HG02610 (cell line): ENCODE data around the gene TSPAN2.
A peak's percentile ranks its signal among the peaks of the same experiment; 100 is the strongest.

ENCODE experiments used
- ATAC-seq: cut with Tn5 transposase; IDR thresholded peaks from one replicate; pipeline ENCODE4 v1.9.1; 2021; ENCODE audit warnings: mild to moderate bottlenecking, moderate library complexity; ENCODE audit not compliant: unreplicated experiment

The TSPAN2 gene

DNA sequence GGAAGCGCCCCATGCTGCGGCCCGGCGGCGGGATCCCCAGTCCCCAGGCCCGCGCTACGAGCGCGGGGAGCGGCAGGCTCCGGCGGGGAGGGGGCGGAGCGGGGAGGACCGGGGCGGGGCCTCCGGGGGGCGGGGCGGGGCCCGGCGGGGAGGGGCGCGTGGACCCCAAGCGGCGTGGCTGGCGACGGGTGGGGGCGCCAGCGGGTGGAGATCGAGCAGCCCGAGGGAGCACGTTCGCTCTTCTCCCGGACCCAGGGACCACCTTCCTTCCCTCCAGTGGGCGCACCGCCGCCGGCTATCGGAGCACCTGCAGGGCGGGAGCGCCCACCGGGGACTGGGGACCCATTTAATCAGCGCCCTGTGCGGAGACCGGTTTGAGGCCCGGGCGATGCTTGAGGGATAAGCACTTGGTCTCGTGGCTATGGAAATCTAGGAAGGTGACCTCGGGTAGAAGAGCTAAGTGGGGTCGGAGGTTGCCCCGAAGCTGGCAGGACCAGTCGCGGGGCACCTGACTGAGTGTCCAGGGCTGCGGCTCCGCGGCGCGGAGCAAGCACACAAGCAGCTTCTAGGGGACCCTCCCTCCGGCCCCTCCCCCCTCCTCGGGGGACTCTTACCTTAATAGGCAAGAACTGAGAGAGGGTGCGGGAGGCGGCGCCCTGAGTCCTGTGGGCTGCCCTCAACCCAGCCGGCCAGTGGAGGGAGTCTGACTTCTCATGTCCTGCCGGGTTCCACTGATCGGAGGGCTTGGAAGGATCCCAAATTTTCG lies at the start of gene TSPAN2:
Gene TSPAN2 (minus strand): TSS at position 84 of the 766 bp plus-strand sequence. CDS start 71 bp downstream, at position 13.
- no peak for ATAC-seq

DNA sequence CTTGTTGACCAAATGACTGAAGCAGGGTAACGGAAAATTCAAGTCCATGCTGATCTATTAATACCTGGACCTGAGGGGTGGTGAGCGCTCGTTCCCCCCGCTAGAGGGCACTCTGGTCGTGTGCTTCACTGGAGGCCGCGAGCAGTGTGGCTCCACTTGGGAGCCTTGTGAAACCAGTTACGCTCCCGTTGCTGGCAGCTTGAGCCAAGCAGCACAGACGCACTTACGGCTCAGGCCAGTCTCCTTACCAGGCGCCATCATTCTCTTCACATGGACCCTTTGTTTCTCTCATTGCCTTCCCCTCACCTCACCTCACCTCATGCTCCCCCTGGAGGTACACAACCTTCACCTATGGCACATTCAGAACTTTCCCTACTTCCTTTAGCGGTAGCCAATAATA lies 49.7 kb upstream of the TSPAN2 start:
- ATAC-seq = peak; percentile 88

DNA sequence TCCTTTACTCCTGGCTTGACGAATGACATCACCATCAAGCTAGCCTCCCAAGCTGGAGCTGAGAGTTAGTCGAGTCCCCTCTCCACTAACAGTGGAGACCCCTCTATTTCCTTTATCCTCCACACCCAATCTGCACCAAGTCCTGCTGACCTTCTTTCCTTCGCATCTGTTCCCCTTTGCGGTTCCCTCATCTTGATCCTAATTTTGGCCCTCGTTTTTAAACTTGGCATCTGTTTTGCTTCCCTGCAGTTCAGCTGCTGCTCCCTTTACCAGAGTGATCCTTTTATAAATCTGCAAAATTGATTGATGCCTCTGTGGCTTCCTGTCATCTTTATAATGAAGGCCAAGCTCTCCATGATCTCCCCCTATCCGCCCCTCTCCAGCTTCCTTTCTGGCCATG lies 49.0 kb upstream of the TSPAN2 start:
- ATAC-seq = no peak

DNA sequence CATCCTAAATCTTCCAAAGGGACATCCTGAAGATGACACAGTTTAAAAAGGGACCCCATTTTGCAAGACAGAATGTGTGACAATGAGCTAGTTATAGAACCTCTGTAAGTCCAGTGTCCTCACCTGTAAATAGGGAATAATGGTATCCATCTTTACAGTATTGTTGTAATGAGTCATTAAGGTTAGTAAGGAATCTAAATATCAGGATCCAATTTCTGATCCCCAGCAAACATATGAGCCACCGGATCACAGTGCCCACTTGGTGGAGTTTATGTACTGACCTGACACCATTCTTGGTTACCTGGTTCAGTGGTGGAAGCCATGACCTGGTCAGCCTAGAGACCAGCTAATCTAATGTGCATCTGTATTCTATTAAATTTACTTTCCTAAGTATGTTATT lies 47.9 kb upstream of the TSPAN2 start:
- no peak for ATAC-seq

DNA sequence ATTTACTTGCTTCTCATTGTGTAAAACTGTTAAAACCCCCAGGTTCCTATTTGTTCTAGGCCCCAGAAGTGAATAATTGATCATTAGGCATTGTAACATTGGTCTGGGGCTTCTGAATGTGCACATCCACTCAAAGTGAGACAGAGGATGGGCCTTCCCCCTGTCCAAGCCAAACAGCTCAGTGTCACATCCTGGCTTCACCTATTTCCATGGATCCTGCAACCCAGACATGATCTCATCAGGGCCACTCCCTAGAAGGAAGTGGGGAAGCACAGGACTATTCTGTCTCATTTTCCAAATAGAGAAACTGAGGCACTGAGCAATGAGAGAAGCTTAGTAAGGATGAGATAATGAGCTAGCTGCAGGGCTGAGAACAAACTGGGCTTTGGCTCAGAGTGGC lies 47.4 kb upstream of the TSPAN2 start:
- ATAC-seq = no peak

DNA sequence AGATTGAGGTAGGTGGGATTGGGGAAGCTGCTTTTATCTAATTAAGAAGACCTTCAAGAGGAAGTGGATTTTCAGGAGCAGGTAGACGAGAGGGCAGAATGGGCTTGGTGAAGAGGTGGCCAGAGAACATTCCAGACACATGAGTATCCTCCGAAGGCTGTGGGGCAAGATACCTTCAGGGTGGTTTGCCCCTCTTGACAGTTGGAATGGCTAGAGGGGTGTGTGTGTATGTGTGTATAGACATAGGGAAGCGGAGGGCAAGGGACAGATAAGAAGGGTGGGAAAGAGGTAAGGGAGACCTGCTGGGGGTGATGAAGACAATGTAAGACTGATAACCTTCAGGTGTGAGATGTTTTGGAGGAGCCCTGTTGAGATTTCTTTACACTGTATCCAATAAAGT lies 46.8 kb upstream of the TSPAN2 start:
- ATAC-seq = no peak

DNA sequence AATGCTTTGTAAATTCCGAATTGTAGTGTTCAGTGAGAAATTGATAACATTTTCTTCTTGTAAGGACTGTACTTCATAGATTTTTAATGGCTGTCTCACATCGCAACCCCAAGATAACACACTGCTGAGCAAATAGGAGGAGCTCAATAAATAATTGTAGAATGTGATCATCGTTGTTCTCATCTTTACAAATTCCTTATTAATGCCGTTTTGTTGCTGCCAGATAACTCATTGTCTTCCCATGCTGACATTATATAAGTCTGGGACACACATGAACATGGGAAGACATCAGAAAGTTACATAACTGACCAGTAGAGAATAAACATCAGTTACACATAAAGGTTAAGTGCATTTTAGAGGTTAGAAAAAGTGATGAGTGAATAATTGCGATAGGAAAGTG lies 46.4 kb upstream of the TSPAN2 start:
- no peak for ATAC-seq

DNA sequence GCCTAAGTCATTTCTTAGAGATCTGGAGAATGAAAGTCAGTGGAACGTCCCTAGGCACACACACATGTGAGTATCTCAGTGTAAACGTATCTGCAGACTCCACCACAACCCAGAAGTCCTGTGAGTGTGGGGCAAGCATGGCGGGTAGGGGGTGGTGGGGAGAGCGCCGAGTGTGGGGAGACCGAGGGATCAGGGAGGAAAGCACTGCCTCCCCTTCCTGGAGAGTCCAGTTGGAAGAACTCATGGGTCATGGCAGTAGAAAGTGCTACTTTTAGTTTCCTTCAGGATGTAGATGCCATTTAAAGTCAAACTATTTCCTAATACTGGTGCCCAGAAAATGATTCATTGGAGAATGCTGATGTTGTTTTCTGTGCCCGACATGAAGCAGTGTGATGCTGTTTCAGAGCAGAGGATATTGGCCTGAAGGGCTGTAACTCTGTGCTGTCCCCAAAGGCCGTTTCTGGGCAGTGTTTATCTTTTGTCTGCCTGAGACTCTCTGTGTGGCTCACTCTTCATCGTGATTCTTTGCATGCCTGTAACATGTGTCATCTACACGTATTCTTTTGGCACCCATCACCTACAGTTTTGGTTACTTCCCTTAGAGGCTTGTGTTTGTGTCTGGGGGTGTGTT lies 45.7 kb upstream of the TSPAN2 start:
- no peak for ATAC-seq

DNA sequence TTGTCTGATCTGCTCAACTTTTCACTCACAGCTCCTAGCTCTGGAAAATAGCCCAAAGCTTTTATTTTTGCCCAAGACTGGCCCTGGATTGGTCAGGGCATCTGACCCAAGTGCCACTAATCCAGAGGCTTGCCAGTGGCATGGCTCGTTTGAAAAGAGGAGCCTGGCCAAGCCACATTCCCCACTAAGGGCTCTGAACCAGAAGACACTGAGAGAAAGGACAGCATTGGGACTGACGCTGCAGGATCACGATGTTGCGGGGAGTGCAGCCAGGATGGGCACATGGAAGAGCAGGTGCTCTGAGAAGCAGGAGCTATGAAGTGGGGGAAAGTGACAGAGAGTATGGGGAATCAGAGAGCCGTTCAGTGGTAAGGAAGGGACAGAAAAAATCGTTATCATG lies 44.9 kb upstream of the TSPAN2 start:
- ATAC-seq = no peak

DNA sequence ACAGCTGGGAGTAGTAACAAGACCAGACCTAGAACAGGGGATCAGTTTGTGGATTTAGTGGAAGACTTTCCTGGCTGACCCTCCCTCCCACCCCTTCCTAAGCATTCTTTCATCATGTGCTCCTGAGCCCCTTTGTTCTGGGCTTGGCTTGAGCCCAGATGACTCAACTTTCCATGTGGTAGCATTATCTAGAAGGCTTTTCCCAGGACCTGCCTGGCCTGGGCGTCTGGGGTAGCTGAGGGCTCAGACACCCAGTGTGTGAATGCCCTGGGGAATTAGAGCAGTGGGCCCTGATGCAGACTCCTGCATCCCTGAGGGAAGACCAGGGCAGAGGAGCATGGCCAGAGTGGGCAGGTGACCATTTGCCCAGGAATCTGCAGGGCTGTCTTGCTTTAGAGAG lies 44.1 kb upstream of the TSPAN2 start:
- ATAC-seq = no peak

DNA sequence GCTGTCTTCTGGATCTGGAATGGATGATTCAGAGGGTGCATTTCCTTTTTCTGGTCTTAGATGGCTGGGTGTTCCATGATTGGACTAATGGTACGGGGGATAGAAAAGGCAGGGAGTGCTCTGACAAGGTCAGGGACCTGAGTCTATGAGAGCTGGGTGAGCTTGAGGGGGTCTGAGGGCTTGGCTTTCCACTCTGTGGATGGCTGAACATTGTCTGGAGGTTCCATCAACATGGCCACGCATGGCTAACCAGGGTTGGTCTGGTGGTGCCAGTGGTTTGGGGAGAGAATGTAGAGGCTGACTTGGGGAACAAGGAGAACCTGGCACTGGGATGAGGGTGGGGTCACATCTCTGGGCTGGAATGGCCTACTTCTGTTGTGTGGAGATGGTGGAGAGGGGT lies 41.5 kb upstream of the TSPAN2 start:
- no peak for ATAC-seq

DNA sequence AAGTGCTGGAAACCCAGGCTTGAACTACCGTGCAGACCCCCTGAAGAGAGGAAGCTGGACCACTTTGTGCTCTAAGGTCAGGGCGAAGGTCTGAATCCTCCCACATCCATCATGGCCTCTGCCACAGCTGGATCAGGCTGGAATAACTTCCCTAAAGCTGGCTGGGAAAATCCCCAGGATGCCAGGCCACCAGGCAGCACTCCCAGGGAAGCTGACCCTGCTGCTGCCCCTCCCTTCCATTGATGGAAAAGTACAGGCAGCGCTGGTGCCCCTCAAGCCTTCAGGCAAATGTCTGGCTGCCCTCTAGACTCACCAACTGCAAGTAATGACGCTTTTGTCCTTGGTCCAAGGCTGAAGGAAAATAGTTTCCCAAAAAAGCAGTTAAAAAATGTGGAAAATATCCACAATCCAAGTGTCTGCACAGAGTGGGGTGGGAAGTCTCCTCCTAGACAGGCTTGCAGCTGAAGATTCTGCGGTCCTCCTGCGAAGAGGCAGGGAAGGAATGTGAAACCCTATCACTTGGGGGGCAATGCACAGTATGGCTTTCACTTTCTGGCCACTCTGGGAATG lies 39.9 kb upstream of the TSPAN2 start:
- no peak for ATAC-seq

DNA sequence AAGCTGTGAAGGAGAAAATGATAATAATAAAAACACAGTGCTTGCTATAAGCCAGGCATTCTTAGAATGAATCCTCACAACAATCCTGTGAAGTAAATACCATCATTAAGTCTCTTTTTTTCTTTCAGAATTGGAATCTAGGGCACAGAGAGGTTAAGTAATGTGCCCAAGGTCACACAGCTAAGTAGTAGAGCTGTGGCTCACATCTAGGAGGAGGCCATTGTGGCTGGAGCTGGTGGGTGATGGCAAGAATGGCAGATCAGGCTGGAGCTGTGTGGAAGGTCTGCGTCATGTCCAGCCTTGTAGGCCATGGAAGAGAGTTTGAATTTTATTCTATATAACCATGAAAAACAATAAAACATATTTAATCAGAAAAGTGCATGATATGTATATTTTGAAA lies 38.2 kb upstream of the TSPAN2 start:
- no peak for ATAC-seq

DNA sequence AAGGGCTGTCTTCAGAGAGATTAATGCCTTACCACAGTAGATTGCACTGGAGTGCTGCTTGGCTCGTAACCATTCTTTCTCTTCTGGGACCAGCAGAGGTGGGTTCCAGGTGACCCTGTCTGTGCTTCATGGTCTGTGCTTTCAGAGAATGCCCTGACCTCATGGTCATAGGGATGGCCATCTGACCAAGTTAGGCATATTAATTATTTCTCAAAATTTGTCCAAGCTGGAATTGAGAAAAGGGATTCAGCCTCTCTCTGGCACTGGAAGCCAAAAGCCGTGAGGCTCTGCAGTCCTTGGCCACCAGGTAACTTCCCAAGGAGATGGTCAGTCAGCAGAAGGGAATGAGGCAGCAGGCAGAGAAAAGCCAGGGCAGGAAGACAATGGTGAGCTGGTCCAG lies 37.2 kb upstream of the TSPAN2 start:
- ATAC-seq = no peak

DNA sequence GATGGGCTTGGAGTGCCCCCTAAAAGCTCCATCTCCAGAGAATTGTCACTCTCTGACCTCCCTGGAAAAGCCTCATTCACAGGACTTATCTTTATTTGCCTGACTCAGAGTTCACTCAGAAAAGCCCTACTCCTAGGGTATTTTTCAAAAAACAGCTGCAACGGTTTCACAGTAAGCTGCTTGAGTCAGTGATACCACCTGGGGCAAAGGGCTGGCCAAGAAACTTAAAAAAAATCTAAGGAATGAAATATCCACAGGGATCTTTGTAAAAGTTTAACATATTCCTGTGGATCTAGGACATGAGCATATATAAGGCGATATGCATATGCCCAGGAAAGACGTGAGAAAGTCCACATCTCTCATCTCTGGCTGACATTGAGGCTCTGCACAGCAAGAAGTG lies 33.8 kb upstream of the TSPAN2 start:
- no peak for ATAC-seq

DNA sequence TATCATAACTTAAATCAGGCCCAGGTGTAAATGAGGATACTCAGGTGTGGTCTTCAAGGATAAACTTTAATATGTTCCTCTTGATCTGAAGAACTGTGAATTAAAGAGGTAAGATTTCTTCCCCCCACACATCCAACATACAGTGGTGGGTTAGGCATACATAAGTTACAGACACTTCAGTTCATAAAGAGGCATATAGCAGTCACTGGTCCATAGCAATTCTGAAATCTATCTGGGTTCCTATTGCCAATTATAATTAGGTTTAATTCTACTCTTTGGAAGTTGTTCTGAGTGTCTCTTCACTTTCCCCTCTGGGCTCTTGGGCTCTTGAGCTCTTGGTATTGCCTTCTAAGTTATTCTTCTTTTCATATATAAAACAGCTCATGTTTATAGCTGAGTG lies 32.5 kb upstream of the TSPAN2 start:
- ATAC-seq = no peak

DNA sequence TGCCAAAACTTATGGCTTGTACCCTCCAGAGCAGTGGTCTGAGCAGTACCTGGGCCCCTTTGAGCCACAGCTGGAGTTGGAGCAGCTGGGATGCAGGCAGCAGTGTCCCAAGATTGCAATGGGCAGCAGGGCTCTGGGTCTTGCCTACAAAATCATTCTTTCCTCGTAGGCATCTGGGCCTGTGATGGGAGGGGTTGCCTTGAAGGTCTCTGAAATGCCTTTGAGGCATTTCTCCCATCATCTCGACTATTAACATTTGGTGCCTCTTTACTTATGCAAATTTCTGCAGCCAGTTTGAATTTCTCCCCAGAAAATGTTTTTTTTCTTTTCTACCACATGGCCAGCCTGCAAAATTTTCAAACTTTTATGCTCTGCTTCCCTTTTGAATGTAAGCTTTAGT lies 31.0 kb upstream of the TSPAN2 start:
- ATAC-seq = no peak

DNA sequence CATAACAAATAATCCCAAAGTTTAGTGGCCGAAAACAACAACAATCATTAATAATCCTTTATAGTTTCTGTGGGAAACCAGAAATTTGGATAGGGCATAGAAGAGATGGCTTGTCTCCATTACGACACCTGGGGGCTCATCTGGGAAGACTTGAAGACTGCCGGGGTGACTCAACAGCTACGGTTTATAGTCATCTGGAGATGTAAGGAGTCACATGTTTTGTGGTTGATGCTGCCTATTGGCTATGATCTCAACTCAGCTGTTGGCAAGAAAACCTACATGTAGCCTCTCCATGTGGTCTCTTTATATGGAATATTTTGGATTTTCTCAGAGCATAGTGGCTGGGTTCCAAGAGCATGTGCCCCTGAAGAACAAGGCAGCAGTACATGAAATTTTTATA lies 29.3 kb upstream of the TSPAN2 start:
- ATAC-seq = no peak

DNA sequence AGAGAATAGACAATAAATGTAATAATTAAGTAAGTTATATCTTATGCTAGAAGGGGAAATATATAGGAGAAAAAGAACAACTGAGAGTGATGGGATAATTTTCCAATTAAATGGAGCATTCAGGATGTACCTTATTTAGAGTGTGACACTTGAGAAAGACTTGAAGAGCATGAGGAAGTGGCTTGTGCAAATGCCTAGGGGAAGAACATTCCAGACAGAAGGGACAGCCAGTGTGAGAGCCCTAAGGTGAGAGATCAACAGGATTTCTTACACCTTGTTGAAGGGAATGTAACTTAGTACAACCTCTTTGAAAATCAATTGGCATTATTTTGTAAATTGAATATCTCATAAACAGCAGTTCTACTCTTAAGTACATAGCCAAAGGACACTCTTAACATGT lies 28.8 kb upstream of the TSPAN2 start:
- no peak for ATAC-seq

DNA sequence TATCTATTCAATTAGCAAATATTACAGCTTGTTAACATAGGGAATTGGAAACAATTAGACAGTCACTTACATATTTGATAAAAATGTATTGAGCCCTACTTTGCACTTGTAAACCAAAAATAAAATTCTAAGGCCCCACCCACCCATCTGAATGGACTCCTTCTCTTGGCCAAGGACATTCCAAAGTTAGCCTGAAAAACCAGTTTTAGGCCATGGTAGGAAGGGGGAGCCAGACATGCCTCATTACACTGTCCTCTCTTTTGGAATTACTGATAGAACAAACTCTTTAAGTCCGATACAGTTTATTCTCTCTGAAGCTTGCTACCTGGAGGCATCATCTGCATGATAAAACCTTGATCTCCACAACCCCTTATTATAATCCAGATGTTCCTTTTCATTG lies 28.0 kb upstream of the TSPAN2 start:
- ATAC-seq = no peak

DNA sequence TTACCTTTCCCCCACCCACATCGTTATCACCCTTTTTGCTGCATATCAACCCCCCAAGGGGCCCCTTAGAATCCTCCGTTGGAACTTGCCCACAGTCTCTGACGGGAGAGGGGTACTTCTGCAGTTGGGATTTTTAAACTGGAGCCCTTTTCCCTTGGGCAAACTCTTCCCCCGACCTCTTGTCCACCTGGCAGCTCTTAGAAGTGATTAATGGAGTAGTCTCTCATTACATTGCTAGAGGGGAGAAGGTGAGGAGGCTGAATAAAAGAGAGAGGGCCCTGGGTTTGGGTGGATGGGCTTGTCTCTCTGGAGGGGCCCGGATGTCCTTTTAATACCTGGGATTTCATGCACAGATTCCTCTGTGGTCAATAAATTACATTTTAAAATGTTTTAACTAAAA lies 27.2 kb upstream of the TSPAN2 start:
- no peak for ATAC-seq

DNA sequence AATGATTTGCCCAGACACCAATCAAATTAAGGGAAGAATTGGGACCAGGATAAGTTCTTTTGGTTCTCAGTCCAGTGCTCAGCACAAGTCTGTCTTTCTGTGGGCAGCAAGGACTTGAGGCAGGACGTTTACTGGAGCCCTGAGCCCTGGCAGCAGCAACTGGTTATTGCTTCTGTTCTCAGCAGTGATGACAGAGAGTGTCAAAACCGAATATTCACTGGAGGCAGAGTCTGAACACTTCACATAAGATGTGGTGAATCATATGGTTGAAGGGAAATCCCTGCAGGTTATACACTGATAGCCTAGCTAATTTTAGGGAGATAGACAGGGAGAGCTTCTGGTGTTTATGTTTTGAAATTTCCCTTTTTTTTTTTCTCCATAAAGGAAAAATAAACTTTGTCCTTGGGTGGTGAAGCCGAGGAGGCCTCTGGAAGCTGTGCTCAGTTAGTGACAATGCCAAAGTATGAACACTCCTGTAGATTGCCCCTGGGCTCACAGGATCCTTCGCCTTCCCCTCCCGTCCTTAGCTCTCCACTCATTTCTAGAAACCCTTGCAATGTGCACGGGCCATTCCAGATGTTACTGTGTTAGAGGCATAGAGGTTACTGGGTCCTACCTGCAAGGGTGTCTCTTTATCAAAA lies 26.3 kb upstream of the TSPAN2 start:
- no peak for ATAC-seq
